Trophoblast cell (in vitro differentiated cells and primary cell): ENCODE data around the gene EAPP.

Experiments
- DNase-seq, 2 donors: peaks; one replicate each; pipeline ENCODE4 v3.0.0-alpha.2; 2016
- H2AFZ ChIP-seq: 2 replicates; pipeline ENCODE4 v1.6.1; 2013; ENCODE audit warnings: low read length, moderate library complexity, mild to moderate bottlenecking; ENCODE audit not compliant: insufficient read depth, poor library complexity
- H2AK5ac ChIP-seq: 2 replicates; pipeline ENCODE4 v1.6.1; 2013; ENCODE audit warnings: mild to moderate bottlenecking, low read length
- H2BK120ac ChIP-seq: 2 replicates; pipeline ENCODE4 v1.6.1; 2013; ENCODE audit warnings: low read length, mild to moderate bottlenecking, moderate library complexity; ENCODE audit not compliant: insufficient read depth, poor library complexity
- H2BK12ac ChIP-seq: 2 replicates; pipeline ENCODE4 v1.6.1; 2013; ENCODE audit warnings: mild to moderate bottlenecking, low read length, moderate library complexity
- H2BK5ac ChIP-seq: 2 replicates; pipeline ENCODE4 v1.6.1; 2013; ENCODE audit warnings: low read length, low read depth, moderate library complexity, mild to moderate bottlenecking; ENCODE audit not compliant: poor library complexity
- H3K14ac ChIP-seq: 2 replicates; pipeline ENCODE4 v1.6.1; 2013; ENCODE audit warnings: mild to moderate bottlenecking, low read length
- H3K18ac ChIP-seq: 2 replicates; pipeline ENCODE4 v1.6.1; 2013; ENCODE audit warnings: mild to moderate bottlenecking, low read length
- H3K23ac ChIP-seq: 2 replicates; pipeline ENCODE4 v1.6.1; 2013; ENCODE audit warnings: low read length
- H3K27ac ChIP-seq: 2 replicates; pipeline ENCODE4 v1.5.1; 2013; ENCODE audit warnings: low read depth, mild to moderate bottlenecking, inconsistent platforms, low read length, moderate library complexity
- H3K27me3 ChIP-seq: 2 replicates; pipeline ENCODE4 v1.6.1; 2013; ENCODE audit warnings: inconsistent platforms, mild to moderate bottlenecking, low read length, moderate library complexity; ENCODE audit not compliant: insufficient read depth
- H3K36me3 ChIP-seq, 2 experiments: 1 replicate in 1 of 2; 2 replicates in 1 of 2; pipeline ENCODE4 v1.6.1; 2013; ENCODE audit warnings: low read length in 2 of 2, mild to moderate bottlenecking in 2 of 2, moderate library complexity in 1 of 2; ENCODE audit not compliant: insufficient read depth in 2 of 2, control insufficient read depth in 1 of 2
- H3K4ac ChIP-seq: 2 replicates; pipeline ENCODE4 v1.6.1; 2013; ENCODE audit warnings: low read depth, mild to moderate bottlenecking, low read length, moderate library complexity
- H3K4me1 ChIP-seq, 2 experiments: 1 replicate in 1 of 2; 2 replicates in 1 of 2; pipeline ENCODE4 v1.6.1; 2013; ENCODE audit warnings: low read length in 2 of 2, mild to moderate bottlenecking in 2 of 2, moderate library complexity in 1 of 2; ENCODE audit not compliant: insufficient read depth in 2 of 2, control insufficient read depth in 1 of 2
- H3K4me2 ChIP-seq: 2 replicates; pipeline ENCODE4 v1.6.1; 2013; ENCODE audit warnings: inconsistent platforms, mild to moderate bottlenecking, low read length, moderate library complexity
- H3K4me3 ChIP-seq: 2 replicates; pipeline ENCODE4 v1.5.1; 2013; ENCODE audit warnings: mild to moderate bottlenecking, low read depth, low read length, inconsistent platforms
- H3K79me1 ChIP-seq: one replicate; pipeline ENCODE4 v1.6.1; 2013; ENCODE audit warnings: low read length
- H3K79me2 ChIP-seq: 2 replicates; pipeline ENCODE4 v1.6.1; 2013; ENCODE audit warnings: low read length, mild to moderate bottlenecking; ENCODE audit not compliant: control insufficient read depth, insufficient read depth, poor library complexity
- H3K9ac ChIP-seq: 2 replicates; pipeline ENCODE4 v1.6.1; 2013; ENCODE audit warnings: mild to moderate bottlenecking, low read length
- H3K9me3 ChIP-seq: 2 replicates; pipeline ENCODE4 v1.6.1; 2013; ENCODE audit warnings: low read depth, mild to moderate bottlenecking, control low read depth, inconsistent platforms, low read length; ENCODE audit not compliant: insufficient read depth
- H4K12ac ChIP-seq: 2 replicates; pipeline ENCODE4 v1.6.1; 2013; ENCODE audit warnings: low read depth, mild to moderate bottlenecking, low read length, moderate library complexity
- H4K8ac ChIP-seq: 2 replicates; pipeline ENCODE4 v1.6.1; 2013; ENCODE audit warnings: low read depth, mild to moderate bottlenecking, low read length, moderate library complexity
- H4K91ac ChIP-seq: one replicate; pipeline ENCODE4 v1.6.1; 2013; ENCODE audit warnings: low read depth, mild to moderate bottlenecking, low read length, moderate library complexity
- WGBS: extraction: QIAGEN DNeasy Blood & Tissue Kit; methylation state at CpG from one replicate; pipeline ENCODE4 v1.1.7; 2013; ENCODE audit warnings: missing lambda C conversion rate; ENCODE audit not compliant: insufficient read length, insufficient coverage; ENCODE audit errors: extremely low coverage; 5-methylcytosine and 5-hydroxymethylcytosine counted together

The EAPP gene

DNA sequence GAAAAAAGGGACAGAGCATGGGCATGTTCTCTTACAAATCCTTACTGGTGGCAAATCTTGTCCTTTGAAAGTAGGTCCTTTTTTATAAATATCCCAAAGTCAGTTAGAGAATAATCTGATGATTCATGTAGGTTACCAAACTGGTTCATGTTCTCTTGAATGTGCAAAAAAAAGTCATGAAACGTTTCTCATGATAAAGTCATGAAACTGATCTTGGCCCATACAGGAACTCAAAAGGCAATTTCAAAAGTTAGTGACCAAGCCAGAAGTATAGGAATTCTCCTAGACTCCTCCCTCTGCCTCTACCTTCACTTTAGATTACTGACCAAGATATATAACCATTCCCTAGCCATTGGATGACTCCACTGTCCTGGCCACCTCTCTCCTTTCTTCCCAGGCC lies 50.2 kb downstream of the EAPP start:
- H3K9me3 ChIP-seq = no peaks in the 10 kb centered on the region
- no peak overlapping the region for H3K27ac ChIP-seq
- H2BK120ac ChIP-seq = no peak overlapping the region
- H3K27me3 ChIP-seq = no peaks in the 10 kb centered on the region
- H3K4me2 ChIP-seq = no peak overlapping the region
- H2AFZ ChIP-seq = no peak overlapping the region
- H2AK5ac ChIP-seq = no peak overlapping the region
- no peak overlapping the region for H4K12ac ChIP-seq
- H2BK12ac ChIP-seq = no peak overlapping the region
- H3K36me3 ChIP-seq = no peaks in the 10 kb centered on the region
- H3K4me1 ChIP-seq = no peaks in the 10 kb centered on the region
- H3K79me1 ChIP-seq = no peaks in the 10 kb centered on the region
- H3K4ac ChIP-seq = no peak overlapping the region
- no peak overlapping the region for H2BK5ac ChIP-seq
- no peak overlapping the region for H3K23ac ChIP-seq
- no peak overlapping the region for H4K8ac ChIP-seq
- no peak overlapping the region for H3K18ac ChIP-seq
- peak; percentile 31 to 88 for DNase-seq
- no CpG with 5 or more reads among the region's 1 CpG for WGBS
- H3K9ac ChIP-seq = no peak overlapping the region
- no peak overlapping the region for H3K4me3 ChIP-seq
- no peak overlapping the region for H3K14ac ChIP-seq
- H4K91ac ChIP-seq = no peak overlapping the region
- no peaks in the 10 kb centered on the region for H3K79me2 ChIP-seq

GRCh38 chr14:34488528-34488927 lies 51.0 kb downstream of the EAPP start:
- Histone ChIP-seq H4K12ac (no peak overlapping the region), H3K9me3 (no peaks in the 10 kb centered on the region), H3K4ac (no peak overlapping the region), H2BK120ac (no peak overlapping the region), H3K27me3 (no peaks in the 10 kb centered on the region), H2BK5ac (no peak overlapping the region), H4K91ac (no peak overlapping the region), H3K4me1 (no peaks in the 10 kb centered on the region), H2BK12ac (no peak overlapping the region), H3K14ac (no peak overlapping the region), H3K9ac (no peak overlapping the region), H2AFZ (no peak overlapping the region), H3K4me3 (no peak overlapping the region), H3K18ac (no peak overlapping the region), H3K4me2 (no peak overlapping the region), H4K8ac (no peak overlapping the region), H3K79me1 (no peaks in the 10 kb centered on the region), H3K27ac (no peak overlapping the region), H3K79me2 (no peaks in the 10 kb centered on the region), H2AK5ac (no peak overlapping the region), H3K36me3 (no peaks in the 10 kb centered on the region), H3K23ac (no peak overlapping the region)
- WGBS = no CpG with 5 or more reads among the region's 7 CpGs
- no peak for DNase-seq

- Histone ChIP-seq H3K9ac (no peak overlapping the region), H3K36me3 (no peaks in the 10 kb centered on the region), H3K4me3 (no peak overlapping the region), H2BK120ac (no peak overlapping the region), H3K18ac (no peak overlapping the region), H3K4me2 (no peak overlapping the region), H3K79me2 (no peaks in the 10 kb centered on the region), H3K14ac (no peak overlapping the region), H2BK5ac (no peak overlapping the region), H3K9me3 (no peaks in the 10 kb centered on the region), H2AFZ (no peak overlapping the region), H3K4ac (no peak overlapping the region), H2AK5ac (no peak overlapping the region), H2BK12ac (no peak overlapping the region), H3K27ac (no peak overlapping the region), H3K4me1 (no peaks in the 10 kb centered on the region), H4K91ac (no peak overlapping the region), H3K79me1 (no peaks in the 10 kb centered on the region), H3K27me3 (no peaks in the 10 kb centered on the region), H3K23ac (no peak overlapping the region), H4K12ac (no peak overlapping the region), H4K8ac (no peak overlapping the region)
- WGBS = no CpG with 5 or more reads among the region's 1 CpG
- no peak for DNase-seq
Observed at GRCh38 chr14:34484726-34485125, 54.8 kb downstream of the EAPP start.

DNA sequence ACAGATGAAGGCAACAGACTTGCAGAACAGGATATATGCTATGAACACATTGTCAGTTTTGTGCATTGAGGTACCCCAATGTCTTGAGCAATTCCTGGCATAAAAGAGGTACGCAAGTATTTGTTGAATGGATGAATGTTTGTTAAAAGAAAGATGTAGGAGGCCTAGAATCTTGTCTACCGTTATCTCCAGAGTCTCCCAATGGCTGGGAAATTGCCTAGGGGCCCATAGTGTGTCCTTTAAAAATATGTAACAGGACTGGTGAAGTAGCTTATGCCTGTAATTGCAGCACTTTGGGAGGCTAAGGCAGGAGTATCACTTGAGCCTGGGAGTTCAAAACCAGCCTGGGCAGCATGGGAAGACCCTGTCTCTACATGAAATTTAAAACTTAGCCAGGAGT lies 57.0 kb downstream of the EAPP start:
- DNase-seq = peak; percentile 55 to 85
- no peak overlapping the region for H3K27ac ChIP-seq
- H4K91ac ChIP-seq = no peak overlapping the region
- no peaks in the 10 kb centered on the region for H3K79me1 ChIP-seq
- no peaks in the 10 kb centered on the region for H3K4me1 ChIP-seq
- H3K4me3 ChIP-seq = no peak overlapping the region
- H2AFZ ChIP-seq = no peak overlapping the region
- no peak overlapping the region for H3K9ac ChIP-seq
- H4K12ac ChIP-seq = no peak overlapping the region
- H3K4ac ChIP-seq = no peak overlapping the region
- no peak overlapping the region for H3K18ac ChIP-seq
- H2BK12ac ChIP-seq = no peak overlapping the region
- H3K9me3 ChIP-seq = no peaks in the 10 kb centered on the region
- no peaks in the 10 kb centered on the region for H3K36me3 ChIP-seq
- H4K8ac ChIP-seq = no peak overlapping the region
- no peak overlapping the region for H2AK5ac ChIP-seq
- H3K27me3 ChIP-seq = no peaks in the 10 kb centered on the region
- H3K79me2 ChIP-seq = no peaks in the 10 kb centered on the region
- H2BK120ac ChIP-seq = no peak overlapping the region
- no peak overlapping the region for H3K4me2 ChIP-seq
- H2BK5ac ChIP-seq = no peak overlapping the region
- no CpG with 5 or more reads among the region's 2 CpGs for WGBS
- no peak overlapping the region for H3K14ac ChIP-seq
- H3K23ac ChIP-seq = no peak overlapping the region
